B cell (primary cell): ENCODE results near the gene ZNF621.

Experiments used
- EZH2 ChIP-seq: IDR thresholded peaks from 2 replicates; pipeline ENCODE4 v1.6.1; 2012; ENCODE audit warnings: borderline replicate concordance, low read depth, mild to moderate bottlenecking, moderate library complexity, low read length; ENCODE audit not compliant: insufficient read depth, poor library complexity, severe bottlenecking
- TF ChIP-seq, protein P1 (sequence below): fragments of 200-600 bp; IDR thresholded peaks from one replicate; pipeline ENCODE4 v1.8.0; 2022; ENCODE audit warnings: antibody characterized with exemption, mild to moderate bottlenecking

DNA sequence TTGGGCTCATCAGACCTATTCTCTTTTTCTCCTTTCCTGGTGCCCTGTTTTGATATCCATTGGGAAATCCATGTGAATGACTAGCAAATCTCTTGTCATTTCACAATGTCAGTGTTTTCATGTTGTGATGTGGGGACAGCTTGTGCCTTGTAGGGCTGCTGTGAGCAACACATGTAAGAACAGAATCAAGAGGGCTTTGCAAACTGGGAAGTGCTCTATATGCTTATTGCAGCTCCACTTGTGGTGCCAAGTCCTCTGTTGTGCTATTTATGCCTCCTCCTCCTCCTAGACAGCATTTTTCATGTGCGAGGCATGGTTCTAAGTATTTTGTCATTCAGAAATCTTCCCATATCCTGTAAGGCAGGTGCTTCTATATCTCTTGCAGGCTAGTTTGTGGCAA, 56.4 kb downstream of the ZNF621 start:
- TF ChIP-seq, protein P1, sequence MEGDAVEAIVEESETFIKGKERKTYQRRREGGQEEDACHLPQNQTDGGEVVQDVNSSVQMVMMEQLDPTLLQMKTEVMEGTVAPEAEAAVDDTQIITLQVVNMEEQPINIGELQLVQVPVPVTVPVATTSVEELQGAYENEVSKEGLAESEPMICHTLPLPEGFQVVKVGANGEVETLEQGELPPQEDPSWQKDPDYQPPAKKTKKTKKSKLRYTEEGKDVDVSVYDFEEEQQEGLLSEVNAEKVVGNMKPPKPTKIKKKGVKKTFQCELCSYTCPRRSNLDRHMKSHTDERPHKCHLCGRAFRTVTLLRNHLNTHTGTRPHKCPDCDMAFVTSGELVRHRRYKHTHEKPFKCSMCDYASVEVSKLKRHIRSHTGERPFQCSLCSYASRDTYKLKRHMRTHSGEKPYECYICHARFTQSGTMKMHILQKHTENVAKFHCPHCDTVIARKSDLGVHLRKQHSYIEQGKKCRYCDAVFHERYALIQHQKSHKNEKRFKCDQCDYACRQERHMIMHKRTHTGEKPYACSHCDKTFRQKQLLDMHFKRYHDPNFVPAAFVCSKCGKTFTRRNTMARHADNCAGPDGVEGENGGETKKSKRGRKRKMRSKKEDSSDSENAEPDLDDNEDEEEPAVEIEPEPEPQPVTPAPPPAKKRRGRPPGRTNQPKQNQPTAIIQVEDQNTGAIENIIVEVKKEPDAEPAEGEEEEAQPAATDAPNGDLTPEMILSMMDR, result no peak
- no peak for TF ChIP-seq EZH2
